Neural progenitor cell (in vitro differentiated cells): ENCODE results near the gene FGF7. TPM values are rescaled to one million over a fixed set of nuclear protein-coding genes. Genes with fewer than 3 reads are reported as not detected.

Experiments used
- DNase-seq: peaks from one replicate; pipeline ENCODE4 v3.0.0-alpha.2; 2016; ENCODE audit warnings: low spot score
- H2AFZ ChIP-seq: fragments of 200-600 bp; sonication (generic); replicated peaks from 2 replicates; pipeline ENCODE4 v1.6.1; 2016; ENCODE audit warnings: antibody characterized with exemption
- H3F3A ChIP-seq: fragments of 200-600 bp; sonication (generic); 2 replicates; pipeline ENCODE4 v1.6.1; 2016; ENCODE audit warnings: antibody characterized with exemption, low read depth
- H3K27ac ChIP-seq: fragments of 200-600 bp; sonication (generic); 2 replicates; pipeline ENCODE4 v1.5.1; 2016; ENCODE audit warnings: mild to moderate bottlenecking
- H3K27me3 ChIP-seq: fragments of 200-600 bp; sonication (generic); 2 replicates; pipeline ENCODE4 v1.6.1; 2016; ENCODE audit warnings: mild to moderate bottlenecking, moderate library complexity
- H3K36me3 ChIP-seq: fragments of 200-600 bp; sonication (generic); 2 replicates; pipeline ENCODE4 v1.5.1; 2016
- H3K4me1 ChIP-seq: fragments of 200-600 bp; sonication (generic); 2 replicates; pipeline ENCODE4 v1.6.1; 2016; ENCODE audit warnings: mixed run types
- H3K4me2 ChIP-seq: fragments of 200-600 bp; sonication (generic); 2 replicates; pipeline ENCODE4 v1.6.1; 2016
- H3K4me3 ChIP-seq: fragments of 200-600 bp; sonication (generic); 2 replicates; pipeline ENCODE4 v1.5.1; 2016
- H3K79me2 ChIP-seq: fragments of 200-600 bp; sonication (generic); 2 replicates; pipeline ENCODE4 v1.6.1; 2016; ENCODE audit warnings: low read depth
- H3K9ac ChIP-seq: fragments of 200-600 bp; sonication (generic); 2 replicates; pipeline ENCODE4 v1.6.1; 2016
- H3K9me3 ChIP-seq: fragments of 200-600 bp; sonication (generic); 2 replicates; pipeline ENCODE4 v1.5.1; 2016; ENCODE audit warnings: low read depth
- H4K20me1 ChIP-seq: fragments of 200-600 bp; sonication (generic); 2 replicates; pipeline ENCODE4 v1.6.1; 2016; ENCODE audit warnings: low read depth
- H3K27ac Mint-ChIP-seq: 3 replicates; pipeline ENCODE4 v1.8.0; 2021; ENCODE audit warnings: mixed read lengths
- H3K27me3 Mint-ChIP-seq: 2 replicates; pipeline ENCODE4 v1.8.0; 2022; ENCODE audit warnings: low read depth, mild to moderate bottlenecking, inconsistent platforms, moderate library complexity, mixed read lengths; ENCODE audit not compliant: insufficient read depth
- H3K36me3 Mint-ChIP-seq: 3 replicates; pipeline ENCODE4 v1.8.0; 2021; ENCODE audit warnings: mixed read lengths
- H3K4me1 Mint-ChIP-seq: 3 replicates; pipeline ENCODE4 v1.8.0; 2021; ENCODE audit warnings: mixed read lengths
- H3K4me3 Mint-ChIP-seq: 3 replicates; pipeline ENCODE4 v1.8.0; 2021; ENCODE audit warnings: mild to moderate bottlenecking, moderate library complexity, mixed read lengths
- H3K9me3 Mint-ChIP-seq: 3 replicates; pipeline ENCODE4 v1.8.0; 2020; ENCODE audit warnings: mixed read lengths
- CTCF ChIP-seq: fragments of 200-600 bp; sonication (generic); IDR thresholded peaks from 2 replicates; pipeline ENCODE4 v1.5.1; 2017; ENCODE audit warnings: antibody characterized with exemption, mild to moderate bottlenecking
- EZH2 ChIP-seq: fragments of 200-600 bp; sonication (generic); IDR thresholded peaks from 2 replicates; pipeline ENCODE4 v1.6.1; 2017; ENCODE audit warnings: antibody characterized with exemption, mild to moderate bottlenecking, moderate library complexity
- EZH2phosphoT487 ChIP-seq: fragments of 200-600 bp; sonication (generic); IDR thresholded peaks from 2 replicates; pipeline ENCODE4 v1.6.1; 2017; ENCODE audit warnings: antibody characterized with exemption
- total RNA-seq: library from RNA; depleted of rRNA; stranded (reverse); fragments of >200 nt; gene quantifications from 2 replicates; pipeline ENCODE4 v1.2.3, GENCODE V29; 2015; ENCODE audit warnings: low replicate concordance

FGF7 gene
- not detected in 2 replicates for total RNA-seq

- Mint-ChIP-seq H3K4me1 (no peaks in the 10 kb centered on the region), H3K27me3 (no peaks in the 10 kb centered on the region), H3K4me3 (no peak within 1 kb of the TSS), H3K9me3 (no peaks in the 10 kb centered on the region), H3K27ac (no peak within 1 kb of the TSS), H3K36me3 (no peaks in the 10 kb centered on the region)
- Histone ChIP-seq H3K27me3 (no peaks in the 10 kb centered on the region), H3K27ac (no peak within 1 kb of the TSS), H4K20me1 (no peaks in the 10 kb centered on the region), H3F3A (no peaks in the 10 kb centered on the region), H2AFZ (peak within 1 kb of the TSS; percentile 65), H3K4me1 (no peaks in the 10 kb centered on the region), H3K4me2 (no peak within 1 kb of the TSS), H3K9me3 (no peaks in the 10 kb centered on the region), H3K36me3 (no peaks in the 10 kb centered on the region), H3K4me3 (no peak within 1 kb of the TSS), H3K79me2 (no peaks in the 10 kb centered on the region), H3K9ac (no peak within 1 kb of the TSS)
- TF ChIP-seq CTCF, result no peak
- TF ChIP-seq EZH2phosphoT487, result no peak
- no peak for TF ChIP-seq EZH2
- DNase-seq, result peak; percentile 25
These were observed at the start of gene FGF7 for GRCh38 chr15:49423021-49423420. FGF7 (plus strand) TSS chr15:49423242; CDS start chr15:49424298, 1,056 bp downstream.

- Histone ChIP-seq H3F3A (peaks cover 4% of the 10 kb centered on the region), H3K4me1 (peaks cover 23% of the 10 kb centered on the region), H3K4me2 (no peak overlapping the region), H4K20me1 (no peaks in the 10 kb centered on the region), H3K4me3 (no peak overlapping the region), H3K36me3 (no peaks in the 10 kb centered on the region), H3K27ac (no peak overlapping the region), H3K9ac (no peak overlapping the region), H3K79me2 (no peaks in the 10 kb centered on the region), H3K9me3 (no peaks in the 10 kb centered on the region), H2AFZ (no peak overlapping the region), H3K27me3 (no peaks in the 10 kb centered on the region)
- H3K9me3 Mint-ChIP-seq, result no peaks in the 10 kb centered on the region
- no peak overlapping the region for H3K4me3 Mint-ChIP-seq
- no peak overlapping the region for H3K27ac Mint-ChIP-seq
- TF ChIP-seq EZH2 (no peak), EZH2phosphoT487 (no peak), CTCF (no peak)
- H3K27me3 Mint-ChIP-seq, result no peaks in the 10 kb centered on the region
- H3K36me3 Mint-ChIP-seq, result no peaks in the 10 kb centered on the region
- H3K4me1 Mint-ChIP-seq, result peaks cover 5% of the 10 kb centered on the region
- no peak for DNase-seq
These were observed 43.0 kb upstream of the FGF7 start for GRCh38 chr15:49379996-49380395.

GRCh38 chr15:49380912-49381311 lies 42.1 kb upstream of the FGF7 start:
- H3K27me3 Mint-ChIP-seq, result no peaks in the 10 kb centered on the region
- peaks cover 5% of the 10 kb centered on the region for H3K4me1 Mint-ChIP-seq
- Histone ChIP-seq H3F3A (peaks cover 4% of the 10 kb centered on the region), H3K27ac (no peak overlapping the region), H3K4me3 (no peak overlapping the region), H3K4me2 (no peak overlapping the region), H3K36me3 (no peaks in the 10 kb centered on the region), H3K9ac (no peak overlapping the region), H4K20me1 (no peaks in the 10 kb centered on the region), H3K4me1 (peaks cover 23% of the 10 kb centered on the region), H3K9me3 (no peaks in the 10 kb centered on the region), H3K27me3 (no peaks in the 10 kb centered on the region), H3K79me2 (no peaks in the 10 kb centered on the region), H2AFZ (no peak overlapping the region)
- no peaks in the 10 kb centered on the region for H3K36me3 Mint-ChIP-seq
- peak; percentile 53 for DNase-seq
- no peak overlapping the region for H3K27ac Mint-ChIP-seq
- no peaks in the 10 kb centered on the region for H3K9me3 Mint-ChIP-seq
- TF ChIP-seq CTCF, result no peak
- TF ChIP-seq EZH2phosphoT487, result no peak
- no peak for TF ChIP-seq EZH2
- no peak overlapping the region for H3K4me3 Mint-ChIP-seq
